GM19468 (cell line): ENCODE results near the gene PADI4.
"Not testable (repeated sequence)": the region's sequence is repeated elsewhere in the genome, so short reads cannot be mapped to it uniquely, and the experiment has no call there.

ENCODE experiments used
- ATAC-seq: cut with Tn5 transposase; IDR thresholded peaks from one replicate; pipeline ENCODE4 v1.9.1; 2021; ENCODE audit warnings: mild to moderate bottlenecking, moderate library complexity, moderate number of reproducible peaks; ENCODE audit not compliant: unreplicated experiment; ENCODE audit errors: extremely low read depth

The PADI4 gene

DNA sequence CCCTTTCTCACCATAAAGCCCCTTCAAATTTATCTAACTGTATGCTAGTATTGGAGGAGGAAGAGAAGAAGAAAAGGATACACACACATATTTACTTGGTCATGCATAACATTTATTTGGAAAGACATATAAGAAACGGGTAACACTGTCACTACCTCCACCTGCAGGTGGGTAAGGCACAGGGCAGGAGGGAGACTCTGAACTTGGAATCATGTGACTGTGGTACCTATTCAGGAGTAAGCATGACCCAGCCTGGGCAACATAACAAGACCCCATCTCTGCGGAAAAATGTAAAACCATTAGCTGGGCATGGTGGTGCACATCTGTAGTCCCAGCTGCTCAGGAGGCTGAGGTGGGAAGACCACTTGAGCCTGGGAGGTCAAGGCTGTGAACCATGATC is 62.6 kb downstream of the PADI4 start:
- ATAC-seq, result no peak

DNA sequence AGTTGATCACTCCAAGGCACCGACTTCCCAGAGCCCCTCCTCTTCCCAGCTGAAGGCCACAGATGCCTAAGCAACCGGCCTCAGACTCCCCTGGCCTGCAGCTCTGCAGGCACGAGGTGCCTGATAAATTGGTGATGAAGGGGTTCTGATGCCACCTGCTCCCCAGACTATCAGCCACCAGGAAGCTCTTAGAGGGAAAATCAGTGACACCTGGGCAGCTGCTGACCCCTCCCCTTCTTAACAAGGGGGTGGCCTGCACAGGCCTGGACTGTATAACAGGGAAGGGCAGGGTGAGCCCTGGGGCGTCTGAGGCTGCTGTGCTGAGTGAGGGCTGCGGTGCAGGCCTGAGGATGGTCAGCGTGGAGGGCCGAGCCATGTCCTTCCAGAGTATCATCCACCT is 63.9 kb downstream of the PADI4 start, which contains the start of gene PADI6:
Gene PADI6, plus strand, starts transcription at position 301 of the 400 bp plus-strand sequence. Its CDS starts 50 bp downstream, at position 351.
- ATAC-seq, result no peak

DNA sequence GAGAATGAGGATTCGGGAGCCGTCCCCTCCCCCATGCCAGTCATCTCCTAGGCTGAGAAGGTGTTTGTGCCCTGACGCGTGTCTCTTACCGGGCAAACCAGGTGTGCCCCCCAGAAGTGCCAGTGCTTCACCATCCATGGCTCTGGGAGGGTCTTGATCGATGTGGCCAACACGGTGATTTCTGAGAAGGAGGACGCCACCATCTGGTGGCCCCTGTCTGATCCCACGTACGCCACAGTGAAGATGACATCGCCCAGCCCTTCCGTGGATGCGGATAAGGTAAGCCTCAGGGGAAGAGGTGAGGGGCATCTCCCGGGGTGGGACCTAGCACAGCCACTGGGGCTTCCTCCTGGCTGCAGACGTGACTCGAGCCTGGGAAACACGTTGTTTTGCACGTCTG is 65.0 kb downstream of the PADI4 start:
- no peak for ATAC-seq

DNA sequence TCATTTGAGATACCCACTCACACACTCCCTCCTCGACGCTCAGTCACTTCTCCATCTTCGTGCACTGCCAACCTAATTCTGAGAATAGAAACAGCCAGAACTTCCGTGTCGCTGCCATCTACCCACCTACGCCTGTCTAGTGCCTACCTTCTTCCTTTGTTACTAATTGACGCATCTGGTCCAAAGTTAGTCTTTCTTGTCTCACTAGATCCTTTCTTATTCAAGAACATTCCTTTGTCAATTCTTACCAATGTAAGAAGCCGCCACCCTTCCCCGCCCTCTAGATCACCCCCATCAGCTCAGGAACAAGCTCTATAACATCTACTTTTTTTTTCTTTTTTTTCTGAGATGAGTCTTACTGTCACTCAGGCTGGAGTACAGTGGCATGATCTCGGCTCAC is 67.7 kb downstream of the PADI4 start:
- no peak for ATAC-seq

DNA sequence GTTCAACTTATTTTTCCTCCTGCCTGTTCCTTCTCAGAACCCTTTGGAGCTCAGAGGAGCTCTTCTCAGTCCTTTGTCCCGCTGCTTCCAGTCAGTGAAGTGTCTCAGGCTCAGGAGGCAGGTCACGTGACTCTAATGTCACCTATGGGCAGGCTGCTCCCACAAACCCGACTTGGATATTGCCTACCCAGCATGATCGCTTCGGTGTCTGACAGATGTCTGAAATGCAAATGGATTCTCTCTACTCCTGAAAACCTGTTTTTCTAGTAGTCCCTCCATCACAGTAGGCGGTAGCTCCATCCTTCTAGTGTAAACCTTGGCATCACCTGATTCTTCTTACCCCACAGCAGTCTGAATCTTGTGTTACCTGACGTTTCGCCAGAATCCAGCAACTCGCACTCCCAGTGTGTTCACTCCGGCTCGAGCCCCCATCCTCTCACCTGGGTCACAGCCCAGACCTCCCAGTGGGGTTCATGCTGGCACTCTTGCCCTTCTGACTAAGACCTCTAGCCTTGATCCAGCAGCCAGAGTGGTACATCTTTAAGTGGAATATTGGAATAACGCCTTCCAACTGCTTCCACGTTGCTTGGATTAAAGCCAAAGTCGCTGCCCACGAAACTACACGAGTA is 69.4 kb downstream of the PADI4 start:
- no peak for ATAC-seq

DNA sequence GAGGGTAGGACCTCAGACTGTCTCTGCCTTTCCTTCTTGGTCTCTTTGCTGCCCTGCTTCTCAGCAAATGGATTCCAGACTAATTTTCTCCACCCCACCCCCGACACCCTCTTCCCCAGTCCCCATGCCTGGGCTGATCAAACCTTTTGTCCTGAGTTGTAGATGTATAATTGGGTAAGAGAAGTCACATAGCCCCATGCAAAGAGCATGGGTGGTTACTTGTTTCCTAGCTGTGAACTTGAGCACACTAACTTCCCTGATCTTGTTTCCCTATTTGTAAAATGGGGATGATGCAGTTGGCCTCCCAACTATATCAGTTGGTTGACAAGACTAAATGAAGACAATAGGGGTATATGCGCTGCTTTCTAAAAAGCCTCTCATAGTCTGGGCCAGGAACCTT is 73.2 kb downstream of the PADI4 start:
- ATAC-seq, result no peak

DNA sequence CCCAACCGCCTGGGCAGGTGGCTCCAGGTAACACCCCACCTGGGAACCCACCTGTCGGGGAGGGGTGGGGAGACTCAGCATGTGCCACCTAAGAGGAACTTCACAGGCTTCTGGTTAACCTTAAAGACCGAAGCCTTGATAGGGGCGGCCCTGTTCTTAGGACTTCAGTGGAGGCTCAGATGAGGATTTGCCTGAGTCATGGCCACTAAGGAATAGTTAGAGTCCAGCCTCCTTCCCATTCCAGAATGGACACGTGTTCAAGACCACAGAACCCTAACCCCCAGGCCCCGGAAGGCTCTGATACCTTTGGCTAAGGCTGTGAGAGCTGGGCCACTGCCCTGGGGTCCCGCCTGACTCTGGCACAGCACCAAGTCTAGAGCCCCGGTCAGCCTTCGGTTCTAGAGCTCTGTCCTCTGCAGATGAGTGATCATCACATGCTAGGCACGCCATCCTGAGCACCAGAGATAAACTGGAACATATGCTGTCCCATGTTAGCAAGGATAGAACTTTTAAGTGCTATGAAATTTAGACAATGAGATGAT is 84.3 kb downstream of the PADI4 start:
- no peak for ATAC-seq

DNA sequence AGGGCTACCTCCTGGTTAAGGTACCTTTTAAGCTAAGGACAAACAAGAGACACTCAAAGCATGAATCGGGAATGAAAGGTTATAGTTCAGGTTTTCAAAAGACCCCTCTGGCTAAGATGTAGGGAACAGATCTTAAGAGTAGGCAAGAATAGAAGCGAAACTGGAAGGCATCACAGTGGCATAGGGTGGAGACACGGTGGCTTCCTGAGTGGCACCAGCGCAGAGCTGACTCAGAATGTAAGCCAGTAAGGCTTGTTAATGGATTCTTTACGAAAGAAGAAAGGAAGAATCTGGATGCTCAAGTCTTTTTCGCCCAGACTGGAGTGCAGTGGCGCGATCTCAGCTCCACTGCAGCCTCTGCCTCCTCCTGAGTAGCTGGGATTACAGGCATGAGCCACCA is 85.2 kb downstream of the PADI4 start:
- no peak for ATAC-seq

DNA sequence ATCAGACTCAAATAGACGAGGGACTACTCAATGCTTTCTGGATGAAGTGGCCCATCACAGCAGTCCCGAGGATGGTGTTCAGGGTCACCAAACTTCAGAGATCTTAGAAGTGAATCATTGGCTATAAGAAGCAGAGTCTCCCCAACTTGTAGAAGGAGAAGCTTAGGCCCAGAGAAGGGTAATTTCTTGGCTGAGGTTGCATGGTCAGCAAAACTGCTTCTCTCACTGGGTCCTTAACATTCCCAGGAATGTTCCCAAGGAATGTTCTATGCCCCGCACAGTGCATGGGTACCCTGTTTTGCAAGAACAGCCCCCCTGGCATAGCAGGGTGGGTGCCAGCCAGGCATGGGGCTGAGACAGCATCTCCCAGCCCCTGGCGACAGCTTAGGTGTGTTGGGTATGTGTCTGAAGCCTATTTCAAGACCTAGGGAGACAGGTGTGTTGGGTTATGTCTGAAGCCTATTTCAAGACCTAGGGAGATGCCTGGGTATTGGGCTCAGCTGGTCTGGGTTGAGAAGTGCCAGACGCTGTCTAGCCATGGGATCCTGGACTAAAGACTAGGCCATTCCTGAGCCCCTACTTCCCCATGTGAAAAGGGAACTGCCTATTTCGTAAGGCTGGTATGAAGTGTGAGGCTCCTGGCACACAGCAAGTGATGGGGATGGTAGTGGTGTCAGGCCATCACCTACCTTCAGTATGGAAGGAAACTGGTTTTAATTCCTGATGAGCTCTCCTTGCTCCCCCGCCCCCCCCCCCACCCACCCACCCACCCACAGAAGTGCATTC is 90.1 kb downstream of the PADI4 start:
- ATAC-seq, result no peak

DNA sequence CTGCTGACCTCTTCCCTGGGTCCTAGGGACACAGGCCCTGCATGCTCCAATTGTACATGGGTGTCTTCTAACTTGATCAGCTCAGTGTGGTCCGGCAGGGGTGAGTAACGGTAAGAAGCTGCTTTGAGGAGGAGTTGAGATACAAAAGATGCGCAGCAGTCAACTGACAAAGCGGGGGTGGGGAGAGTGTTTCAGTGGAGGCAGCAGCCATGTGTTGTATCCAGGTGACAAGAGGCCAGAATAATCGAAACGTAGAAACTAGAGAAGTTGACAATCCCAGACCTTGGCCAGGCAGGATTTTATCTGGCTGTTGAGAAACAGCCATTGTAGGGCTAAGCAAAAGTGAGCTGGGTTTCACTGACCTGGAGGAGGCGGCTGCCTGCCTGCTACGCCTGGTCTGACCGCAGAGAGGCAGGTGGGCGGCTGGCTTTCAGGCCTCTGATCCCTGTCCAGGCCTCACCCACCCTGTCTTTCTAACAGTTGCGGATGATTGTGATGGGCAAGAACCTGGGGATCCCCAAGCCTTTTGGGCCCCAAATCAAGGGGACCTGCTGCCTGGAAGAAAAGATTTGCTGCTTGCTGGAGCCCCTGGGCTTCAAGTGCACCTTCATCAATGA is 92.8 kb downstream of the PADI4 start:
- ATAC-seq, result no peak

DNA sequence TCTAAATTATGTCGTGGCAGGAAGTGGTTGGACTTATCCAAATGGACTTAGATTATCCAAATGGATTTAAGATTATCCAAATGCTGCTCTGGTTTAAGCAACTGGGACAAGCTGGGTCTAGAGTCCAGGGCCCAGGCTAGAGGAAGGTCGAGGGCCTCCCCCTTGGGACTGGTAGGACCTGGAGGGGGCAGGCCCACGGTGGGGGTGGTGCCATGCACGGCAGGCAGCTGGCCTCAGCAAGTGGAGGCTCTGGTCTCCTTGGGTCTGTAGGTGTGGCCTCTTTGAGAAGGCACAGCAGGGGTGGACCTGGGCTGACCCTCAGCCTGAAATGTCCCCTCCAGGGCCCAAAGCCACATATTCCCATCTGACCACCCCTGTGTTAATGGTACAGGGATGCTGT is 93.8 kb downstream of the PADI4 start:
- ATAC-seq, result no peak

DNA sequence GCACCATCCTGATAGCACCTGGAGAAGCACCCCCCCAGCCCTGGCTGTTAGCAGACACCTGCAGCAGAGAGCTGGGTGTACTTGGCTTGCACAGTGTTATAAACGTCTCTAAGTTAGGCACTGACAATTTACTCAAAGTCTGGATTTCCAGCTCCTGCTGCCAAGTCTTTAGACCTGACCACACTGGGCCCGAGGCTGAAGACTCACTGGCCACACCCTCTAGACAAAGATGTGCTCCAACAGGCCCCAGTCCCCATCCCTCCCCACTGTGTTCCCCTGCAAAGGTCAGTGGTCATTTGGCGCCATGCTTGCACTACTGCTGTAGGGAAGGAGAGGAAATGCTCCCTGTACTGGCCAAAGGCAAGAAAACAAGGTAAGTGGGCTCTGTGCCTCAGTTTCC is 95.1 kb downstream of the PADI4 start:
- no peak for ATAC-seq

DNA sequence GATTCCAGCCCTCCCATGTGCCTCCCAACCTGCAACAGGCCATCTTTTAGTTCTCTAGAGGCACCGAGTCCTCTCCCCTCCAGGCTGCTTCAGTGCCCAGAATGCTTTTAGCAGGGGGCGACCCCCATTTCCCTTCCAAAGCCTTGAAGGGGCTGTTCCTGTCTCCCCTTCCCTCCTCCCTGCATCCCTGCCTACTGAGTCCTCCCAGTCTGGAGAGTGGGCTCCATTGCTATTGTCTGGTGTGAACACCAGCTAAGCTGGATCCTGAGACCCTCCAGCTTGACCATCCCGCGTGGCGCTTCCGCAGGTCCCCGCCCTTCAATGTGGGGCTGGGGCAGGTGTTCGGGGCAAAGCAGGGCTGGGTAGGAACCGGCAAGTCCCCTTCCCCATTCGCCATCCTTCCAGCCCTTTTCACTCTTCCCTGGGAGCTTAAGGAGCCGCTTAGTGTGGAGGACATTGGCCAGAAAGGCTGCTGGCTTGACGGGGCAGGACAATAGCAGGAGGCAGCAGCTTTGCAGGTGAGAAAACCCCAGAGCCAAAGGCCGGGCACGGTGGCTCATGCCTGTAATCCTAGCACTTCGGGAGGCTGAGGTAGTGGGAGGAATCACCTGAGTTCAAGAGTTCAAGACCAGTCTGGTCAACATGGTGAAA is 96.2 kb downstream of the PADI4 start:
- no peak for ATAC-seq

DNA sequence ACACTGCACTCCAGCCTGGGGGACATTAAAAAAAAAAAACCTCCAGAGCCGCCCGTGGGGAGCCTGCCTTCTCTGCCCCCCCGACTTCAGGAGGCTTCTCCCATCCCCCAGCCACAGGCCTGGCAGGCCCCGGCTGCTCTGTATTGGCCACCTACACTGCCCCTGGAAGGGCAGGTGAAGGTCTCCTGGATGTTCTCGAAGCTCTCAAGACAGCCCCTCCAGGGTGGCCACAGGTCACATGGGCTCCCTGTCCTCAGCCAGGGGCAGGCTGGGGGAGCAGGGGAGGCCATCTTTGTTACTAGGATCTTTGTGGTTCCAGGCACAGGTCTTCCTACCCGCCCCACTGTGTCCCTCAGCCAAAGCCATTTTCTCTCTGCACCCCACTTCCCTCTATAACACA is 96.8 kb downstream of the PADI4 start:
- no peak for ATAC-seq

DNA sequence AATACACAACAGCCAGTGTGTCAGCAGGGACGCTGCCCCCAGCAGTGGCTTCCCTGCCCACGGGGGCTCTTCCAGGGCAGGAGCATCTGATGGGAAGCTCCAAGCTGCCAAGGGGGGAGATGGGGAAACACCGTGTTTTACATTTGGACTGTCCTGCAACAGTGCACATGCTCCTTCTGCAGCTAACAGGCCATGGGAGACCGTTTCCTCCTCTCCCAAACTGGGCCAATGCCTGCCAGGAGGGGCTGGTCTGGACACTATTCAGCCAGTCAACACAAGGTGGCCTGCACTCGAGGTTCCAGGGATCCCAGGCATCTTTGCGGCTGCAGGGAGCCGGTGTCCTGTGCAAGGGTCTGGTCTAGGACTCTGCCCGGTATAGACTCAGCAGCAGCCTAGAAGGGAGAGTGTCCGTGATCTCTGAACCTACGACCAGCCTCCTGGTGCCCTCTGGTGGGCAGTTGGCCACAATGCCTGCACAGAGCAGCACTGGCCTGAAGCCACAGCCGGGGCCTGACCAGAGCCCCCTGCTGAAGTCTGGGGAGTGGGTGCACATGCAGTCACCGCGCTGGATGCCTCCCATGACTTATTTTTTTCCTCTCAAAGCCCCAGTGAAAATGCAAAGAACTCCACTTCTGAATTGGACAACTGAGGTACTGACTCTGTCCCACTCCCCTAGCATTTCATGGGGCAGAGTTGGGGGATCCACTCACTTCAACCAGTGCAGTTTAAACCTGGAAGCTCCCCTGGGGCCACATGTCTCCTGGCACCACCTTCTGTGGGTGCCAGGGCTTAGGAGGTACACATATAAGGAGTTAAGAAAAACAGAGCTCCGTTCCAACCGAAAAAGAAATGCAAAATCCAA is 98.1 kb downstream of the PADI4 start:
- ATAC-seq, result no peak

DNA sequence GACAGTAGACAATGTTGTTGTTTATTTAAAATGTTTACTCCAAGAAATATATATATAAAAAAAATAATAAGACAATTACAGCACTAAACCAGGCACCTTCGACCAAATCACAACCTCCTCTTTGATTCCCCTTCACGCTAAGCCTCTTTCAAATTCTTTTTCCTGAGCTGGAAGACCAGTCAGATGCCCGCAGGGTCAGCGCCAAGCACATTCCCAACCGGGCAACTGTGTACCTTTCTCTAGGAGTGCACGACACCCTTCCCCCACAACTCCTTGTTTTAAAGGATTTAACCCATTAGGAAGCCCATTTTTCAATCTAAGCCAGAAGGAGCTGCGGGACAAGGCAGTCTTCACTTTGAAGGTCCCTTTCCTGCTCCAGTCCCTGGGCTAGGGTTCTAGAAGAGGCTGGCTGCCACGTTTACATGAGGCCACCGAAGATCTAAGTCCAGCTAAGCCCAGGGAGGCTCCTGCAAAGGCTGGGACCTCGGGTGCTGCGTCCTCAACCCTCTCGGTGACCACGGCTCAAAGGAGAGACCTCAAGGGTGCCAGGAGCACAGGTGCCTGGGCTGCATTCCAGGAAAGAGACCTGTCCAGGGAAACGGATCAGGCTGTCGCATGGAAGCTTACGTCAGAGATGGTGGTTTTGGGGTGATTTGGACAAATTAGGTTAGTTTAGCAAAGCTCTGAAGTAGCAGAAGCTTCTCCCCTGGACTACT is 98.9 kb downstream of the PADI4 start:
- not testable (repeated sequence) for ATAC-seq

DNA sequence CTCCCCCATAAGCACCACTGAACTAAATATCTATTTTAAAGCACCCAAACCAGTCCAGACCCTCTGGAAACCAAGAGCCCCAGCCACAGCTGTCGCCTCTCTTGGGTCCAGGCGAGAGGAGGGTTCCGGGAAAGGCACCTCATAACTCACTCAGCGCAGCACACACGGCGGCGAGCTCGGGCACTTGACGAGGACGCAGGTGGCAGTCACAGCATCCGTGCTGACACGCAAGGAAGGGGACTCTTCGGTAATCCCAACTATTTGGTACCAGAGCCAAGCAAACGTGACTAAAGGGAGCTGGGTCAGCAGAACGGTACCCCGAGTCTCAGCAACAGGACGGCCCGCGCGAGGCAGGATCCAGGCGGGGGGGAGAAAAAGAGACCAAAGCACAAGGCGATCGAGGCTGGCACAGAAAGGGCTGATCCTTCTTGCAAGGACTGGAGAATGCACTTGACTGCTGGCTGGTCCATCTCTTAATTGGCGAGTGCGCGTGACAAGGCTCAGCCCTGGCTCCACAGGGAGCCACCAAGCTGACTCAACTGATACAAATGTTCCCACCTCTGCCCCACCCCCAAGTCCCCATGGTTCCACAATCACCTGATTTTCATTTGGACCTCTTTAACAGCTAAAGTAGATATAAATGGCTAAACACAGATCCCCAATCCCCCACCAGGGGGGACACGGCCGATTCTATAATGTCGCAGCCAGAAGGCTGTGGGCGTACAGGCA is 100.0 kb downstream of the PADI4 start:
- ATAC-seq, result not testable (repeated sequence)

DNA sequence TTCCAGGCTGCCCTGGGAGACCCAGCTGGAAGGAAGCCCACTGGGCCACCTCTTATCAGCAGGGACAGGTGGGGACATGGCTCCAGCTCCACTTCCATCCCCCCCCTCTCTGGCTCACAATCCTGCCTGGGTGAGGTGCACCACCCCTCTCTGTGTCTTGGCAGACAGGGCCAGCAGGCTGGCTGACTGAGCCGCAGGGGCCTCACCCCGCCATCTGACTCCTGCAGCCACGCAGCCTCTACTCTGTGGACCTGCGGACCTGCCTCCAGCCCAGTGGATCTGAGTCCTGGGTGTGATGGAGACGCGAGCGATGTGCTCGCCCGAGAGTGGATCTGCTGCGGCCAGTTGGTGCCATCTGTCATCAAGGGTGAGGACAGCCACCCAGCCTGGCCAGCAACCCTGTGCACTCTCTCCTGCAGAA is 101.4 kb downstream of the PADI4 start:
- no peak for ATAC-seq
